Stimulated activated CD4-positive, alpha-beta T cell treated with anti-CD3 and anti-CD28 coated beads, TNF-alpha, amount 100 ng/mL, for 48 hours (primary cell): ENCODE results near the gene PCDHGA8.
"Not testable (repeated sequence)": the region's sequence is repeated elsewhere in the genome, so short reads cannot be mapped to it uniquely, and the experiment has no call there.

Source experiments
- DNase-seq, 3 donors: peaks; one replicate each; pipeline ENCODE4 v3.0.0-alpha.2; 2020; ENCODE audit warnings: low read depth in 3 of 3

Gene PCDHGA8

GRCh38 chr5:141392429-141393198 lies at the start of gene PCDHGA8:
TSS of gene PCDHGA8 (plus strand) at chr5:141392633. CDS start at chr5:141392814, 181 bp downstream.
- no peak for DNase-seq

- DNase-seq, result no peak
These were observed 49.7 kb upstream of the PCDHGA8 start for GRCh38 chr5:141342773-141343172.

GRCh38 chr5:141343242-141343952 lies 49.0 kb upstream of the PCDHGA8 start, which contains the start of gene PCDHGA3:
TSS of gene PCDHGA3 (plus strand) at chr5:141343829. CDS start at chr5:141344034, 205 bp downstream.
- DNase-seq, result no peak

GRCh38 chr5:141343953-141344463 lies 48.4 kb upstream of the PCDHGA8 start:
- no peak for DNase-seq

GRCh38 chr5:141345327-141345726 lies 47.1 kb upstream of the PCDHGA8 start:
- DNase-seq, result no peak

- not testable (repeated sequence) for DNase-seq
These were observed 46.4 kb upstream of the PCDHGA8 start for GRCh38 chr5:141346017-141346416.

GRCh38 chr5:141349917-141350619 lies 42.4 kb upstream of the PCDHGA8 start, which contains the start of gene PCDHGB1:
TSS of gene PCDHGB1 (plus strand) at chr5:141350099. CDS start at chr5:141350261, 162 bp downstream.
- no peak for DNase-seq

GRCh38 chr5:141351591-141351990 lies 40.8 kb upstream of the PCDHGA8 start:
- no peak for DNase-seq

- no peak for DNase-seq
These were observed 37.4 kb upstream of the PCDHGA8 start, which contains the start of gene PCDHGA4 for GRCh38 chr5:141354900-141355469. TSS of gene PCDHGA4 (plus strand) at chr5:141355021. CDS start at chr5:141355108, 87 bp downstream.

GRCh38 chr5:141355641-141356040 lies 36.8 kb upstream of the PCDHGA8 start:
- no peak for DNase-seq

- no peak for DNase-seq
These were observed 36.3 kb upstream of the PCDHGA8 start for GRCh38 chr5:141356133-141356532.

- DNase-seq, result no peak
These were observed 35.5 kb upstream of the PCDHGA8 start for GRCh38 chr5:141356950-141357349.

GRCh38 chr5:141359790-141360426 lies 32.5 kb upstream of the PCDHGA8 start, which contains the start of gene PCDHGB2:
TSS of gene PCDHGB2 (plus strand) at chr5:141359994. CDS start at chr5:141360136, 142 bp downstream.
- no peak for DNase-seq

GRCh38 chr5:141360685-141361084 lies 31.7 kb upstream of the PCDHGA8 start:
- DNase-seq, result no peak

GRCh38 chr5:141362719-141363118 lies 29.7 kb upstream of the PCDHGA8 start:
- no peak for DNase-seq

- DNase-seq, result no peak
These were observed 28.3 kb upstream of the PCDHGA8 start, which contains the start of gene PCDHGA5 for GRCh38 chr5:141363952-141364660. TSS of gene PCDHGA5 (plus strand) at chr5:141364162. CDS start at chr5:141364331, 169 bp downstream.

GRCh38 chr5:141366016-141366896 lies 26.2 kb upstream of the PCDHGA8 start:
- no peak for DNase-seq

- no peak for DNase-seq
These were observed 22.2 kb upstream of the PCDHGA8 start, which contains the start of gene PCDHGB3 for GRCh38 chr5:141369994-141370848. TSS of gene PCDHGB3 (plus strand) at chr5:141370242. CDS start at chr5:141370395, 153 bp downstream.
